HG02798 (cell line): ENCODE results near the gene TOX4.
"Not testable (repeated sequence)": the region's sequence is repeated elsewhere in the genome, so short reads cannot be mapped to it uniquely, and the experiment has no call there.

ENCODE experiments used
- ATAC-seq: cut with Tn5 transposase; IDR thresholded peaks from one replicate; pipeline ENCODE4 v1.9.1; 2021; ENCODE audit warnings: mild to moderate bottlenecking; ENCODE audit not compliant: unreplicated experiment, poor library complexity

The TOX4 gene

GRCh38 chr14:21528381-21529348, 51.7 kb downstream of the TOX4 start:
- ATAC-seq: no peak

GRCh38 chr14:21529515-21529914, 52.5 kb downstream of the TOX4 start:
- ATAC-seq: no peak

GRCh38 chr14:21533294-21533693, 56.3 kb downstream of the TOX4 start:
- ATAC-seq: no peak

- no peak for ATAC-seq
These were observed 57.6 kb downstream of the TOX4 start for GRCh38 chr14:21534576-21534975.

GRCh38 chr14:21535545-21536417, 58.8 kb downstream of the TOX4 start:
- no peak for ATAC-seq

GRCh38 chr14:21536418-21537089, 59.6 kb downstream of the TOX4 start:
- ATAC-seq: no peak

GRCh38 chr14:21537090-21537424, 60.1 kb downstream of the TOX4 start:
- ATAC-seq: no peak

- ATAC-seq: no peak
These were observed 62.4 kb downstream of the TOX4 start for GRCh38 chr14:21539189-21539940.

GRCh38 chr14:21541413-21542074, 64.5 kb downstream of the TOX4 start:
- no peak for ATAC-seq

- ATAC-seq: no peak
These were observed 66.5 kb downstream of the TOX4 start for GRCh38 chr14:21543521-21543960.

GRCh38 chr14:21543963-21544362, 67.0 kb downstream of the TOX4 start:
- ATAC-seq: no peak

- not testable (repeated sequence) for ATAC-seq
These were observed 67.6 kb downstream of the TOX4 start for GRCh38 chr14:21544588-21544987.
